ENCODE data around the gene KLF6. TPM values are rescaled to one million over a fixed set of nuclear protein-coding genes. Genes with fewer than 3 reads are reported as not detected.
A peak's percentile ranks its signal among the peaks of the same experiment; 100 is the strongest.

KLF6 gene
- total and polyA plus RNA-seq, 2 experiments from 2014 or later, result 19.6 to 35.4 TPM

DNA sequence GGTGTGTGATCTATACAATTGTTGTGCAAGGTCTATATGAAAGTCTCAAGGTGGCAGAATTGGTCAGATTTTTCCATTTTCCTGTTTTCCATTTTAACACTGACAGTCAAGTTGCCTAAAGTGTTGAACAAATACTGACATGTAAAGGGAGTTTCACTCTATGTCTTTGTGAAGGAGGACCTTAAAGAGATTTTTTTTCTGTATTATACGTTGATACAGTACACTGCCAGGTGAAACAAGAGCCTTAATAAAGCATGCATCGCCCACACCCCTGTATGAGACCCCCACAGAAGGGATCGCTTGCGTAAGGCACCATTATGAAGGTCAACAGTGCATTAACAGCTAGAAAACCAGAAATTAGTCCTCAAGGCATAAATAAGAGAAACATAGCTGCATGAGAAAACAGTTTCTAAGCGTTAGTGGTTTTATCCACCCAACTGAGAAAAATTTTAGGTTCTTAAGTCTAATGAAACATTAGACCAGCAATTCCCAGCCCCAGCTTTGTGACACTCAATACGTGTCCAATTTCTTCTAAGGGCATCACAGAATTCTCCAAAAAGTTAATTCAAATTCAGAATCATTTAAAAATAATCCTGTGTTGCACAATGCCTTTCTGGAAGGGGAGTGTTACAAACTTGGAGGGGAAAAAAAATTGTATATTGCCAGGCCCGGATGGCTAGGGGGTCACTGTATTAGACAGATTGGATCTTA is 6.9 kb downstream of the KLF6 start (continued):
- TF ChIP-seq, protein P1, sequence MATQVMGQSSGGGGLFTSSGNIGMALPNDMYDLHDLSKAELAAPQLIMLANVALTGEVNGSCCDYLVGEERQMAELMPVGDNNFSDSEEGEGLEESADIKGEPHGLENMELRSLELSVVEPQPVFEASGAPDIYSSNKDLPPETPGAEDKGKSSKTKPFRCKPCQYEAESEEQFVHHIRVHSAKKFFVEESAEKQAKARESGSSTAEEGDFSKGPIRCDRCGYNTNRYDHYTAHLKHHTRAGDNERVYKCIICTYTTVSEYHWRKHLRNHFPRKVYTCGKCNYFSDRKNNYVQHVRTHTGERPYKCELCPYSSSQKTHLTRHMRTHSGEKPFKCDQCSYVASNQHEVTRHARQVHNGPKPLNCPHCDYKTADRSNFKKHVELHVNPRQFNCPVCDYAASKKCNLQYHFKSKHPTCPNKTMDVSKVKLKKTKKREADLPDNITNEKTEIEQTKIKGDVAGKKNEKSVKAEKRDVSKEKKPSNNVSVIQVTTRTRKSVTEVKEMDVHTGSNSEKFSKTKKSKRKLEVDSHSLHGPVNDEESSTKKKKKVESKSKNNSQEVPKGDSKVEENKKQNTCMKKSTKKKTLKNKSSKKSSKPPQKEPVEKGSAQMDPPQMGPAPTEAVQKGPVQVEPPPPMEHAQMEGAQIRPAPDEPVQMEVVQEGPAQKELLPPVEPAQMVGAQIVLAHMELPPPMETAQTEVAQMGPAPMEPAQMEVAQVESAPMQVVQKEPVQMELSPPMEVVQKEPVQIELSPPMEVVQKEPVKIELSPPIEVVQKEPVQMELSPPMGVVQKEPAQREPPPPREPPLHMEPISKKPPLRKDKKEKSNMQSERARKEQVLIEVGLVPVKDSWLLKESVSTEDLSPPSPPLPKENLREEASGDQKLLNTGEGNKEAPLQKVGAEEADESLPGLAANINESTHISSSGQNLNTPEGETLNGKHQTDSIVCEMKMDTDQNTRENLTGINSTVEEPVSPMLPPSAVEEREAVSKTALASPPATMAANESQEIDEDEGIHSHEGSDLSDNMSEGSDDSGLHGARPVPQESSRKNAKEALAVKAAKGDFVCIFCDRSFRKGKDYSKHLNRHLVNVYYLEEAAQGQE (IDR thresholded peaks at IDR 0.05; ENCODE audit: unreplicated experiment), result no peak

DNA sequence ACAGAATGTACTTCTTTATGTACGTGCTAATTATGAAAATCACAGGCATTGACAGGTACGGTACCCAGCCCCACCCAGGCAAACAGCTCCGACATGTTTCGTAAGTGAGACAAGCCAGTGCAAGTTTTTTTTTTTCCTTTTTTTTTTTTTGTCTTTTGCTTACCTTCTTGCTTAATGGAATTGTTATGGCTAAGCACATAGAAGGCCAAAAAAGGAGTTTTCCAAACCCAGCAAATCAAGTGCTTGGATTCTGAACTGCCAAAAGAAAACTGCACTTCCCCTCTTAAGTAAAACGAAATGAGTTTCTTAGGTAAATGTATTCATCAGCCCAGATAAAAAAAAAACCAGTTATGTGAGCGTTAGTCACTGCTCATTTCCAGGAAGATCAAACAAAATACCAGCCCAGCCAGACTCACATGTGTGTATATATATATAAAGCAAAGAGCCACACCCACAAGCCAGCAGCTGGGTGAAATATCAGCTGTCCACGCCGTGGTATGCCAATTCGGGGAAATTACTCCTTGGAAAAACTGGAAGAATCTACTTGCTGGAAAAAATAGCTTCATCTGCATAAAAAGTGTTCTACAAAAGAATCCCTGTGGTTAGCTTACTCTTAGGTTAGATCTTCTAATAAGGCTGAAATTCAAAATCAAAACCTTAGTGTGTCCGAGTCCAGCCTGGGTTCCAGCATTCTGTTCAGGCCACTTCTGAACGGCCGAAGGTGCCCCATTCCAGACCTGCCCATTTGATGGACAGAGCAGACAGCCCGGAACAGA is 8.0 kb downstream of the KLF6 start:
- peaks cover 63% of the 10 kb centered on the region for H3K36me3 Mint-ChIP-seq (ENCODE audit: low read depth)
- Histone ChIP-seq H3F3A (replicated peaks; ENCODE audit: low read depth) (peaks cover 2% of the 10 kb centered on the region; the same call in 1 of the 2 replicates), H3K4me1 (ENCODE audit: insufficient read depth) (peaks cover 36% of the 10 kb centered on the region), H3K9me2 (ENCODE audit: insufficient read depth) (no peaks in the 10 kb centered on the region), H3K36me3 (ENCODE audit: insufficient read depth) (peaks cover 48% of the 10 kb centered on the region), H3K4me3 (no peak overlapping the region), H4K20me1 (replicated peaks; ENCODE audit: insufficient read depth) (peaks cover 36% of the 10 kb centered on the region), H3K27ac (ENCODE audit: low read depth) (peak overlapping the region; percentile 2; the same call in 1 of the 2 replicates), H3K79me2 (replicated peaks; ENCODE audit: insufficient read depth) (peaks cover 43% of the 10 kb centered on the region), H2AFZ (no peak overlapping the region), H3K4me2 (peak overlapping the region; percentile 30), H3K27me3 (ENCODE audit: insufficient read depth) (no peaks in the 10 kb centered on the region)
- ATAC-seq, result no peak
- DNase-seq (ENCODE audit: low spot score), result no peak
- peaks cover 34% of the 10 kb centered on the region for H3K4me1 Mint-ChIP-seq
- no peaks in the 10 kb centered on the region for H3K9me3 Mint-ChIP-seq
- peaks cover 13% of the 10 kb centered on the region for H3K27me3 Mint-ChIP-seq (ENCODE audit: insufficient read depth, low read depth, poor library complexity)
- no peak for TF ChIP-seq EZH2 (IDR thresholded peaks at IDR 0.05; ENCODE audit: low read depth, unreplicated experiment)
- TF ChIP-seq NANOG (IDR thresholded peaks at IDR 0.05; ENCODE audit: borderline replicate concordance), result no peak
- TF ChIP-seq POLR2AphosphoS5 (IDR thresholded peaks at IDR 0.05; ENCODE audit: low read depth), result no peak
- TF ChIP-seq STAT1 (IDR thresholded peaks at IDR 0.05; ENCODE audit: unreplicated experiment), result no peak
- no peak for TF ChIP-seq ZNF114 (CRISPR knock-in tag; IDR thresholded peaks at IDR 0.05)
- TF ChIP-seq ZNF462 (CRISPR knock-in tag; IDR thresholded peaks at IDR 0.05), result no peak
- H3K4me3 Mint-ChIP-seq, result no peak overlapping the region
- no peak overlapping the region for H3K27ac Mint-ChIP-seq
